ENCODE data around the gene STON2.

GRCh38 chr14:81449114-81449513 lies 49.0 kb upstream of the STON2 start:
- TF ChIP-seq, protein P1, sequence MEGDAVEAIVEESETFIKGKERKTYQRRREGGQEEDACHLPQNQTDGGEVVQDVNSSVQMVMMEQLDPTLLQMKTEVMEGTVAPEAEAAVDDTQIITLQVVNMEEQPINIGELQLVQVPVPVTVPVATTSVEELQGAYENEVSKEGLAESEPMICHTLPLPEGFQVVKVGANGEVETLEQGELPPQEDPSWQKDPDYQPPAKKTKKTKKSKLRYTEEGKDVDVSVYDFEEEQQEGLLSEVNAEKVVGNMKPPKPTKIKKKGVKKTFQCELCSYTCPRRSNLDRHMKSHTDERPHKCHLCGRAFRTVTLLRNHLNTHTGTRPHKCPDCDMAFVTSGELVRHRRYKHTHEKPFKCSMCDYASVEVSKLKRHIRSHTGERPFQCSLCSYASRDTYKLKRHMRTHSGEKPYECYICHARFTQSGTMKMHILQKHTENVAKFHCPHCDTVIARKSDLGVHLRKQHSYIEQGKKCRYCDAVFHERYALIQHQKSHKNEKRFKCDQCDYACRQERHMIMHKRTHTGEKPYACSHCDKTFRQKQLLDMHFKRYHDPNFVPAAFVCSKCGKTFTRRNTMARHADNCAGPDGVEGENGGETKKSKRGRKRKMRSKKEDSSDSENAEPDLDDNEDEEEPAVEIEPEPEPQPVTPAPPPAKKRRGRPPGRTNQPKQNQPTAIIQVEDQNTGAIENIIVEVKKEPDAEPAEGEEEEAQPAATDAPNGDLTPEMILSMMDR (IDR thresholded peaks at IDR 0.05) = no peak
- TF ChIP-seq POLR2A (IDR thresholded peaks at IDR 0.05) = no peak

All from uterus (tissue), 2 donors.